ENCODE measurements around the gene SOX18.
"Not testable (repeated sequence)": the region's sequence is repeated elsewhere in the genome, so short reads cannot be mapped to it uniquely, and the experiment has no call there.

The SOX18 gene

GRCh38 chr20:64023361-64024140 is 25.9 kb downstream of the SOX18 start:
- DNase-seq (ENCODE audit: low read depth), result no peak

DNA sequence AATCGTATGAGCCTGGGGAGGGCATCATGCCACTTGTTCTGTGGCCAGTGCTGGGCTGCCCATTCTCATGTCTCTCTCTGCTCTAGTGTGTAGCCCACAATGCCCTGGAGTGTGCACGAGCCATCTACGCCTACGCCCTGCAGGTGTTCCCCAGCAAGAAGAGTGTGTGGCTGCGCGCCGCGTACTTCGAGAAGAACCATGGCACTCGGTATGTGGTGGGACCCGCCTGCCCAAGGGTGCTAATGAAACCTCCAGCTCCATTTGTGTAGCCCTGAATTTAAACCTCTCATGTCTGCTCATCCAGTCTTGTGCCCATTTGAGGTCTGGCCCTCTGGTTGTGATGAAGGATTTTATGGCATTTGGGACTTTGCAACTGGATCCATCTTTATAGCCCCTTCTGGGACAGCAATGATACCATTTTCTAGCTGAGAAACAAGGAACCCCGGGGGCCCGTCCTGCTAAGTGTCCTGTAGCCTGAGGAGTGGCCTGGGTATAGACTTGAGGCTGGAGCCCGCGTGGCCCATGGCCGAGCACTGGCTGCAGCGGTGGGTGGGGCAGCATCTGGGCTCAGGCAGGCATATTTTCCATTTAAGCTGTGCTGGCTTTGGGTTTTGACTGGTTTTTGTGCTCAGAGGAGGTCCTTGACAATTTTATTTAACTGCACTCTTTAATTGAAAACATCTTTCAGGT is 26.6 kb downstream of the SOX18 start:
- DNase-seq (ENCODE audit: low read depth), result no peak

GRCh38 chr20:64021124-64021975 is 28.1 kb downstream of the SOX18 start:
- DNase-seq (ENCODE audit: low read depth), result no peak

DNA sequence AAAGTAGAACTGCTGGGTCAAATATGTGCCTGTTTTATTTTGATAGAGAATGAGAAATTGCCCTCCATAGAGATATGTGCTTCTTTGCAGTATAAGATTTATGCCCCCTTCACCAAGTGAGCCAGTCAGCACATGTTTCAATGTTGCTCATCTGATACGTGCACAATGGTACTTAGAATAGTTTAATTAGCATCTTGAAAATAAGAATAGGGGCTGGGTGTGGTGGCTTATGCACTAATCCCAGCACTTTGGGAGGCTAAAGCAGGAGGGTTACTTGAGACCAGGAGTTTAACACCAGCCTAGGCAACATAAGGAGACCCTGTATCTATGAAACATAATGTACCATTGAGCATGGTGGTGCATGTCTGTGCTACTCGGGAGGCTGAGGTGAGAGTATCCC is 33.8 kb downstream of the SOX18 start:
- DNase-seq (ENCODE audit: low read depth), result no peak

GRCh38 chr20:64012385-64013154 is 36.9 kb downstream of the SOX18 start:
- not testable (repeated sequence) for DNase-seq (ENCODE audit: low read depth)

- no peak for DNase-seq (ENCODE audit: low read depth)
Measured at GRCh38 chr20:64011366-64011779, 38.1 kb downstream of the SOX18 start.

DNA sequence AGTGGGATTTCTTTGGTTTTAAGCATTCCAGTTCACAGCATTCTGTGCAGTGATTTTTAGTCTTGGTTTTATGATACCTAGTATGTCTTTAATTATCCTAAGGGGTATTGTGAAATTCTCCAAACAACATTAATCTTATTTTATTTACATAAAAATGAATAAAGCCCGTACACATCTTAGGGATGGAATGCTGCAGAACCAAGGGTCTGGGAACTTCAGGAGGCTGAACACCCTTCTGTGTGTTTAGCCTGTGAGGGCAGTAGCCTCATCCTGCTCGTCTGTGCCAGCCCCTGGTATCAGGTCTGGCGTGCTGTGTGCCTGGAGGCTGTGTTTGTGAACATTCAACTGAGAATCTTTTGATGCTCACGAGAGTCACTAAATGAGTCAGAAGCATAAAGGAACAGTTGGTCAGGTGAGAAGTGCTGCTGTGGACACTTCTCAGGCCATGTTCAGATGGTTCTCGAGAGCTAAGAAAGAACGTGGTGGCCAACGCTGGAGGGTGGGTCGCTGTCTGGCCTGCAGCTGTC is 38.7 kb downstream of the SOX18 start:
- no peak for DNase-seq (ENCODE audit: low read depth)

DNA sequence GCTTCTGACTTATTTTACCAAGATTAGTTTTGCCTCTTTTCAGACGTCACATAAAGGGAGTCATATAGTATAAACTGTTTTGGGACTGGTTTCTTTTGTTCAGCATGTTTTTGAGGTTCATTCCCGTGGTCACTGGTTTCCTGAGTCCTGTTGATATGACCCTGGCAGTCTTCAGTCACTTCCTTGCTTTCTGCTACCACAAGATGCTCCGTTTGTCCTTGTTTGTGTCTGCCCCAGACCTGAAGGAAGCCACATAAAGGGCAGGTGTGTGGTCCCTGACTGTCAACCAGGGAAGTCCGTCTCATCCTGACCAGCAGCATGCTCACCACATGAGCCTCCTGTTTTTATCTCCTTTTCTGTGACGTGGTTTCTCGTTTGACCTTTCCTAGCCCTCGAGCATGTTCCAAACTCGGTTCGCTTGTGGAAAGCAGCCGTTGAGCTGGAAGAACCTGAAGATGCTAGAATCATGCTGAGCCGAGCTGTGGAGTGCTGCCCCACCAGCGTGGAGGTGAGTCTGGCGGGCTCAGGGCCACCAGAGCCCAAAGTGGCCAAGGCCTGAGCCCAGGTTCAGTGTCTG is 39.5 kb downstream of the SOX18 start:
- no peak for DNase-seq (ENCODE audit: low read depth)

GRCh38 chr20:64006902-64007301 is 42.5 kb downstream of the SOX18 start:
- DNase-seq (ENCODE audit: low read depth), result no peak

- no peak for DNase-seq (ENCODE audit: low read depth)
Measured at GRCh38 chr20:64006490-64006889, 42.9 kb downstream of the SOX18 start.

DNA sequence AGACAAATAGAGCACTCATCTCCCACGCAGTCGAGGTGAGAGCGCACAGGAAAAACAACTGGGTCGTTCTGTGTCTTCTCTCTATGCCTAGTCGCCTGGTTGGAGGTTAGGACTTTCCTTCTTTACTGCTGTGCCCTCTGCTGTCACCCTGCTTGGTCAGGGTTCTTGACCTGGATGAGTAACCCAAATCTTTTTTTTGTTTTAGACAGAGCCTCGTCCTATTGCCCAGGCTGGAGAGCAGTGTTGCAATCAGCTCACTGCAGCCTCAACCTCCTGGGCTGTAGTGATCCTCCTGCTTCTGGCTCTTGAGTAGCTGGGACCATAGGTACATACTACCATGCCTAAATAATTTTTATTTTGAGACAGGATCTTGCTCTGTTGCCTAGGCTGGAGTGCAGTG is 44.0 kb downstream of the SOX18 start:
- DNase-seq (ENCODE audit: low read depth), result no peak

- DNase-seq (ENCODE audit: low read depth), result no peak
Measured at GRCh38 chr20:64003960-64004725, 45.3 kb downstream of the SOX18 start.

DNA sequence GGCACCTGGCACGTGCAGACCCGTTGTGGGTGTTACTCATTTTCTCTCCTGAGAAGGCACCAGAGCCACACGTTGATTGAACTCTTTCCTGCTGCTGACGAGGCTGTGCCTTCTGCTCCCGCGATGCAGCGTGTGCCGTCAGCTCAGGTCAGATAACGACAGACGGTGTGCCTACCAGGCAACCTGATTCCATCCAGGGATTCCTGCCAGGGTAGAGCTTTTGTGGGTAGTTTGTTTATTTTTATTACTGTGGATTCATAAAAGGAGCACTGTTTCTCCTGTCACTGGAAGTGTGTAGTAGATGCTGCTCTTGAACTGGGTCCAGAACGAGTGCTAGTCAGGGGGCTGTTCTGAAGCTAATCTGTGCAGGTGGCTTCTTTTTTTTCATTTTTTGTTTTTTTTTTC is 47.8 kb downstream of the SOX18 start:
- DNase-seq (ENCODE audit: low read depth), result no peak

- no peak for DNase-seq (ENCODE audit: low read depth)
Measured at GRCh38 chr20:64000906-64001305, 48.5 kb downstream of the SOX18 start.

Data from non-pigmented ciliary epithelial cell (primary cell).